GM19351 (cell line): Measurements from ENCODE around the gene ATF5.

ENCODE experiments used
- ATAC-seq: cut with Tn5 transposase; IDR thresholded peaks from one replicate; pipeline ENCODE4 v1.9.1; 2021; ENCODE audit warnings: mild to moderate bottlenecking, moderate library complexity; ENCODE audit not compliant: unreplicated experiment

Gene ATF5

DNA sequence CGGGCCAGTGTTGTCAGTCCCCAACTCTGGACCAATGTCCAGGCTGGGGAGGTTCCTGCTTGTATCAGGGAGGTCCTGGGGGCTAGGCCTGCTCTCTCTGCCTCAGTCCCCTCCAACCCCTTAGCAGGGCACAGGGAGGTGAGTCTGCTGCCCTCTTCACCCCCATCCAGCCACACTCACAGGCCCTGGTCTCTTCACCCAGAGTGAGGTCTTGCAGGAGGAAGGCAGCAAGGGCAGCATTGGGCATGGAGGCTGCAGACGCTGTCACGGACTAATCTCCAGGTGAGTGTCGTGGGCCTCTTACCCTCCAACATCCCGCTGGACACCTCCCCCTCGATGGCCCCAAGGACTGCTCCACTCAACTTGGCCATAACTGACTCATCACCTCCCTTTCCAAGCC is 43.8 kb downstream of the ATF5 start:
- no peak for ATAC-seq

DNA sequence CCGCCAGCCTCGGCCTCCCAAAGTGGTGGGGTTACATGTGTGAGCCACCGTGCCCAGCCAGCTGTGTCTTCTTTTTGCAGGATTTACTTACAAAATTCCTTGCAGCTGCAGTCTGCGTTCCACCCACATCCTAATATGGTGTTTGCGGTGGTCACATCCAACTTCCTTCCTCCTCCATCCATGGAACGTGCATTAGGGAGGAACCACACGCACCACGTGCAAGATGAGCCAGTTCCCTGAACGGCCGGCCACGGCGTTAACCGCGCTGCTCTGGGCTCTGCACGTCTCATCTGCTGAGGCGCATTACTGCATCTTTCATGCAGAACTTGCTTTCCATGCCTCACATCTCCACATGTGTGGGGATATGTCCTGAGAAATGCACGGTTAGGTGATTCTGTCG is 45.0 kb downstream of the ATF5 start:
- no peak for ATAC-seq

DNA sequence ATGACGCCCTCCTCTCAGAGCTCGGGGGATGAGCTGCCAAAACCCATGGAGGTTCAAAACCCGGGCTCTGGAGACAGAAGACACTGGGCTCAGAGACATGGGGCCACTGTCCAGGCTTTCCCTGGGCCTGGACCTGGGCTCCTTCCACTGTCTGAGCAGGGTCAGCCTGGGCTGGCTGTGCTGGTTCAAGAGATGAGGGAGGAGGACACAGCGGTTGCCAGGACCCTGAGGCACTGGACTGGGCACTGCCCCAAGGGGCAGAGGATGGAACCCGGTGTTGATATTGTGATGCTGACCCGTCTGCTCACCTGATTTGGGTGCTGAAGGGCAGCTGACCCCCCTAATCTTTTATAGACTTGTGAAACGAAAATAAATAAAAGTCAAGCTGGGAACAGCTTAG is 46.0 kb downstream of the ATF5 start:
- no peak for ATAC-seq

DNA sequence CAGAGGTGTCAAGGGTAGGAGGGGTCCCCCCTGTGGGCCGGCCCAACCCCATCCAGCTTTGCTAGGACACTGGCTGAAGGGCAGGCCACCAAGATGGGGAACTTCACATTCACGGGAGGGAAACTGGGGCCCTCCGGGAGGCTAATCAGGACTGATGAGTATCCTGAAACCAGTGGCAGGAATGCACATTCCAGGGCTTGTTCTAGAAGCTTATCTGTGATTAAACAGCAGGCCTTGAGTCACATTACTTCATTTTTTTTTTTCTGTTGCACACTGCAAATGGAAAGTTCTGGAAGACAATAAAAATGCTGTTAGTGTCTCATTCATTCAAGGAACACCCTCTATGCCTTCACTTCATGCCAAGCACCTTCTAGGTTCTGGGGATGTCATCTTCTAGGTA is 47.5 kb downstream of the ATF5 start:
- ATAC-seq, result no peak

DNA sequence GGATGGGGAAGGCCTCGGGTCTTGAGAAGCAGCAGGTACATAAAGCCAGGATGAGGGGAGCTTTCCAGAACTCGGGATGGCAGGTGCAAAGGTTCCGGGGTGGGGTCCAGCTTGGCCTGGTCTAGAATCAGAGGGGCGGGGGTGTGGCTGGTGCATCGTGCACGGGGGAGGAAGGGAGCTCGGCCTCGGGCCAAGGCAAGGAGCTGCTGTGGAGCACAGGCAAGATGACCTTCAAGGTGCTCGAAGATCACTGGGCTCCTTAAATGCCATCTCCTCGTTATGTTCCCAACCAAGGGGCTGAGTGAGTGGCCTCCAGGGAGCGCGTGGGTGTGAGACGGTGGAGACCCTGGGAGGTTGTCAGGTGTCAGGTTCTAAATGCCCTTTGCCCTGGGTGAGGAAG is 48.1 kb downstream of the ATF5 start:
- ATAC-seq, result no peak

DNA sequence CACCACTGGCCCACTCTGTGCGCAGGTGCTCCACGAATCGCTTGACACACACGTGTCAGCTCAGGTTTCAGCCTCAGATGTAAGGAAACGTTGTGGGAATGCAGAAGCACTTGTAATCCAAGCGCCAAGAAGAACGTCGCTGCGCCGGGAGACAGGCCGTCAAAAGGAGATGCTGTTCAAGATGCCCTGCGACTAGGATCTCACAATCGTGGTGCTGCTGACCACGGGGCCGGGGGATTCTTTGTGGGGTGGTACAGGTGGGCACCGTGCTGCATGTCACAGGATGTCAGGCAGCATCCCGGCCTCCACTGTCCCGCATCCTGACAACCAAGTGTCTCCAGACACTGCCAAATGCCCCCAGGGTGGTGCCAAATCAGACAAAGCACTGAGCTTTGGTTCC is 48.9 kb downstream of the ATF5 start:
- no peak for ATAC-seq

DNA sequence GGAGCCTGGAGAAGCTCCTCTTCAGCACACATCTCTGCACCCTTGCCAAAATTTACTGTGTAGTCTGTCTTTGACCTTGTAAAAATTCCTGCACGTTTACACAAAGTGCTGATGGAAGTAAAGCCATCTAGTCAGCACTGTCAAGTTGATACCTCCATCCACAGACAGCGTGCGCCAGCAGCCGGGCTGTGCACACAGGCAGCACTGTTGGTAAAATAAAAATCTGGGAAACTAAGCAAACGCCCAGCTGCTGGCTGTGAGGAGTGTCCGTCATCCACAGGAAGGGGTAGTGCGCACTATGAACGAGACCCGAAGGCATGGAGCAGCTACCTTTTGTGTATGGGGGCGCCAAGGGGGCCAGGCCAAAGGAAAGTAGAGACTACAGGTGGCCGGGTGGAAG is 49.3 kb downstream of the ATF5 start:
- ATAC-seq, result no peak

DNA sequence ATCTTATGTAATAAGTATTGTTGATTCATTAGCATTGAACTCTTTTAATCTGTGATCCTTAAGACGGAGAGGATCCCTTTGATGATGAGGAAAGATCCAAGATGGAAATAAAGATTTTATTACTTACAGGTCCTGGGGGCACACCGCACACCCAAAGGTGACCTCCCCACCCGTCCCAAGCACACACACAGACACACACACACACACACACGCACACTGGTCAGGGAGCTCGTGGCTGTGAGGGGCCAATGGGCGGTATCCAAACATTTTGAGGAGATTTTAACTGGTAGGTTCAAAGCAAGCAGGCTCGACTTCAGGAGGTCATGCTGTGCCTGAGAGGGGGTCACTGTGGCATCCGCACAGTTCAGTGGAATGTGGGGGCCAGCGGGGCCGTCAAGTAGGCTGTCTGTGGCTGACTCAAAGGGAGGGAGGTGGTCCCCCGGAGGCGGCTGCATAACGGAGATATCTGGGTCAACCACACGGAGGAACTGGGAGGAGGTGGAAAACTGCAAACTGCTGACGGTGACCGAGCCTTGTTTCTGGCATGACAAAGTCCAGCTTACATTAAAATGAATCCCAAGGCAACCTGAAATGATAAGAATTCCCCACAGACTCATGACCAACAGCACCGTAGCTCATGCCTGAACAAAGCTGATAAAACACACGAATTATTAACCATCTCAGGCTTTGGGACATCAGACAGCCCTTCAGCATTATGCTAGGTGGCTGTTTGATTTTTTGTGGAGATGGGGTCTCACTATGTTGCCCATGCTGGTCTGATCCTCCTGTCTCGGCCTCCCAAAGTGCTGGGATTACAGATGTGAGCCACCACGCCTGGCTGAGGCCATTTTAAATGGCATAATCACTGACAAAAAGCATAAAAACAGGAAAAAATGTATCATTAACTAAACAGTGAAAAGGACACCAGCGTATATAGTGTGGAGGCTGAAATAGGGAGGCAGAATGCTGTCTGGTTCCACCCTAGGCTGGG is 52.9 kb downstream of the ATF5 start:
- no peak for ATAC-seq
